Measurements from ENCODE around the gene SUV39H1.
A peak's percentile ranks its signal among the peaks of the same experiment; 100 is the strongest.

The SUV39H1 gene

GRCh38 chrX:48715072-48715471 lies 18.5 kb downstream of the SUV39H1 start:
- DNase-seq: no peak

DNA sequence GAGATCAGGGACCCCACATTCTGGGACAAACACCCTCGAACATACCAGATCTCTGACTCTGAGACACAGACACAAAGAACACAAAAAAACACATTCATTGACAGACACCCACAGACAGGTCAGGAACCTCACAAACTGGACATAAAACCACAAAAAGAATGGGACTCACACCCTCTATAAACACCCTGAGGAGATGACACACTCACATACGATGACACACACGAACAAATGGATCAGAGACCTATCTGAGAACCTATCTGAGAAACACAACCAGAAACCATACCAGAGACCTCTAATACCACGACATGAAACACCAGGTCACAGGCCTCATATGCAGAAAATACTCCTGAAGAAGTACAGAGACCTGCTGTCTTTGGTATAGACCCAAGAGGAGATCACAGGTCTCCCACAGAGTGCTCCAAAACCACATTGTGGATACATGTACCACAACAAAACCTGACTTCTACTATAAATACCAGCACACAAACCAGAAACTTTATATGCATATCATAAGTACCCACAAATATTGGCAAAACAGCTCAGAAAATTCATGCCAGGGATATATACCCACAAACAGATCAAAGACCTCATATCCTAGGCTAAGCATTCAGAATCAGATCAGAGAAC lies 19.5 kb downstream of the SUV39H1 start:
- DNase-seq: no peak

DNA sequence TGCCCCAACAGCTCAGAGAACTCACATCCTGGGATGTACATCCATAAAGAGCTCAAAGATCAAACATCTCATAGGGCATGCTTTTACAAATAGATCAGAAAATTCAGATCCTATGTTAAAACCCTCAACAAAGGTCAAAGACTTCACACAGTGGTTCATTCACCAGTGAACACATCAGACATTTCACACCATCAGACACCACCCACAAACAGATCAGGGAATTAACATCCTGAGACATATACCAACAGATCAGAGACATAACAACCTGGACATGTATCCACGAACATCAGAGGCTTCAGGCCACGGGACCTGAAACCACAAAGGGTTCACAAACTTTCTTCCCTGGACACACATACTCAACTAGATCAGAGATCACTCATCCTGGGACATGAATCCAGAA lies 23.4 kb downstream of the SUV39H1 start:
- no peak for DNase-seq

- DNase-seq: no peak
Measured at GRCh38 chrX:48720577-48721250, 24.2 kb downstream of the SUV39H1 start.

DNA sequence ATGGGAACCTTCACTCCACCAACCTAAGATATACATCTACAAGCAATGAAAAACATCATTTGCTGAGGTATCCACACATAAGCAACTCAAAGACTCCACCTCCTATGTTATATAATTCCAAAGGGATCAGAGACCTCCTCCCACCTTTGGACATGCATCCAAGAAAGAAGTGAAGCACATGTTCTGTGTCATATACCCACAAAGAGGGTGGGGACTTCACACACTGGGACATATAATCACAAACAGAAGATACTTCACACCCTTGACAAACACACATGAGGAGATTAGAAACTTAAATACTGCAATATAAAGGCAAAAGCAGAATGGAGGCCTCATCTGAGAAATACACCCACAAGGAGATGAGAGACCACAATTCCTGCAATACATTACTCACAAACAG lies 25.4 kb downstream of the SUV39H1 start:
- no peak for DNase-seq

DNA sequence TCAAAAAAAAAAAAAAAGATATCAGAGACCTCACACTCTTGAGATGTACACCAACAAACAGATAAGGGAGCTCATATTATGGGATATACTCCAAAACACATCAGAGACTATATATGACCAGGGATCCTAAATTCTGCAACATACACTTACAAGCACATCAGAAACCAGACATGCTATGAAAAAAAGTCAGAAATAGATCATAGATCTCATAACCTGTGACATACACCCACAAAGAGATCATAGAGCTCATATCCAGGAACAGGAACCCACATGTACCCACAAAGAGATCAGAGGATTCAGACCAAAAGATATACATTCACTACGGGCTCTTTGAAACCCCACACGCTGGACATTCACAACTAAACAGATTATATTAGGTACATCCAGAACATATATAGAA lies 30.1 kb downstream of the SUV39H1 start:
- DNase-seq: no peak

DNA sequence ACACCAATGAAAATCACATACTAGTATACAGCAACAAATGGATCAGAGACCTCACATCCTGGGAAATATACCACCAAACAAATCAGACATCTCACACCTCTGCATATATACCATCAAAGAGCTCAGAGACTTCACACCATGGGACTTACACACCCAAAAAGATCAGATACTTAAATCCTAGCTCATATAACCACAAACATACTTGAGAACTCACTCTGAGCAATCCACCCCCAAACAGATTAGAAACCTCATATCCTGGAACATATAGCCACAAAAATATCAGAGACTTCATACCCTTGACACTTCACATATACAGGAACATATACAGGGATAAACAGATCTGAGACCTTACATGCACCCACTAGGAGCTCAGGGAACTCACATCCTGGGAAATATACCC lies 32.1 kb downstream of the SUV39H1 start:
- no peak for DNase-seq

DNA sequence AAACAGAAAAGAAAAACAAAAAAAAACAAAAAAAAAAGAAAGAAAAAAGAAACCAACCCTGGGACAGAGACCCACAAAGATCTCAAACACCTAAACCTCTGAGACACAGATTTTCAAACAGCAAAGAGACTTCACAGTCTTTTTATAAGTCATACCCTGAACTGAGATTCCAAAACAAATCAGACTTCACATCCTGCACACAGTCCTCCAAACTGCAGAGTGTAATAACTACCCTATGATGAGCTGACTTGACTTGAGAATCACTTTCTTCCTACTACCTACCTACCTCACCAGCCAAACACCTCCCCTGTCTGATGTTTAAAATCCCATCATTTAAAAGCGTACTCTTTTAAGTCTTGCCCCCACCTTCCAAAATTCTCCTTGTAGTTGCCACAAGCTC lies 39.8 kb downstream of the SUV39H1 start:
- no peak for DNase-seq

GRCh38 chrX:48736878-48737212 lies 40.3 kb downstream of the SUV39H1 start:
- DNase-seq: no peak

DNA sequence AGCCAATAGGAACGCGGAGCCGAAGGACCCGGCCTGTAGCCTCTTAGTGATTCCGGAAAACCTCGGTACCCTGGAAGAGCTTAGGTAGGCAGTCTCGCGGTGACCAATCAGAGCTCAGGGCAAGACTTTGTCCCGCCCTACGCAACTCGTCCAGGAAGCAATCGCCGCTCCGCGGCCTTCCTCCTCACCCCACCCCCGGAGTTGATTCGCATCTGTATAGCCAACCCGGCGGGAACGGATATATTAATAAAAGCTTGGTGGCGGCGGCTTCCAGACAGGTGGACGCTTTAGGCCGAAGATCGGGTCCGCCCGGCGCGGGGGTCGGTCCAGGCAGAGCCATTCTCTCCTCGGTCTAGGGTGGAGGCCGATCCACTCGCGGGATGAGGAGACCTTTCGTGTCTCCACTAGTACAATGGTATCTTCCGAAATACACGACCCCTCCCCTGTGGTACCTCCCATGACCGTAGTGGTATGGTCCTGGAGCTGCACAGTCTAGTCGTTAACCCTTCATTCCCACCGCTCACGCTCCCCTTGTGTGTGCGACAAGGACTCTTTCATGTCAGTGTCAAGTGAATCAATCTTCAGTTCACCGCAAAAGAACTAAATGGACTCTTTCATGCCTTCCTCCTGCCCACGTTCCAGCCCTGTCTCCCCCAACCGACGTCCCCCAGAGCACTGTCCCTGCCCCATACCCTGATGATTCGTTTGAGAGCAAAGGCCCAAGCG lies 40.8 kb downstream of the SUV39H1 start:
- peak; percentile 73 to 83 for DNase-seq

GRCh38 chrX:48737940-48738339 lies 41.4 kb downstream of the SUV39H1 start:
- DNase-seq: no peak

DNA sequence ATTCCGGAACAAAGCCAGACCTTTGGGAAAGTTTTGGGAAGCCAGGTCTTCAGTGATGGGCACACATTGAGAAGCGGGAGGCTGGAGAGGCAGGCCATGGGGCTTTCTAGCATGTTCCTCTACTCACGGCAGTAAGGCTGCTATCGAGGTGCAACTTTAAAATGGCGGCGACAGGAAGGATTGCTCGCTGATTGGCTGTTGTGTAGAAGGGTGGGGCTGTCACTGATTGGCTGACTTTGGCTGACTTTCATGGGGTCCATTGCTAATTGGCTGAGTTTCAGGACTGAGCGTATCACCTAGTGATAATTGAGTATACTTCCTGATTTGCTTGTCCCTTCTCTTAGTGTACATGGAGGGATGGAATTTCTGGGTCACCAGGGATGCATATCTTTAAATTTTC lies 45.3 kb downstream of the SUV39H1 start:
- no peak for DNase-seq

- no peak for DNase-seq
Measured at GRCh38 chrX:48745222-48745621, 48.7 kb downstream of the SUV39H1 start.

DNA sequence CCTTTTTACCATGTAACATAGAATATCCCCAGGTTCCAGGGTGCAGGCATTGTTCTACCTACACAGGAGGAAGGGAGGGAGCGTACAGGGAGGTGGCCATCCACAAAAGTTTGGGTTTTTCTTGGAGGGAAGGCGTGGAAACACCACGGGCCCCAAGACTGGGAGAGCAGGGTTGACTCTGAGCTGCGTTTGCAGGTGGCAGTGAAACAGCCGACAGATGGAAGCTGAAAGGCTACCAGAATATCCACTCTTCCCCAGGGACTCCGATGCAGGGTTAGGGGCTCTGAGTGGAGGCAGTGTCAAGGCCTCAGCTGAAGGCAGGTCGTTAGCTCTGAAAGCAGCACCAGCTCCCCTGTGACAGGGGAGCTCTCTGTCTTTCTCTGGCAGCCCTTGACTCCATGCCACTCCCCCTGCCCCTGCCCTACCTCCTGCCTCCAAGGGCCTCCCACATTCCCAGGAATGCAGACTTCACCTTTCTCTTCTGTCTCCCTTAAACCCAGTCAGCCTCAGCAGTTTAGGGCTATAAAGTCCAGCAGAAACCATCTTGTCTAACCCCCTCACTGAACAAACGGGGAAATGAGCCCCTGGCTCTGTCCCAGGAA lies 51.0 kb downstream of the SUV39H1 start:
- no peak for DNase-seq

GRCh38 chrX:48749182-48749581 lies 52.6 kb downstream of the SUV39H1 start:
- DNase-seq: no peak

GRCh38 chrX:48751343-48751742 lies 54.8 kb downstream of the SUV39H1 start:
- no peak for DNase-seq

GRCh38 chrX:48752498-48752897 lies 56.0 kb downstream of the SUV39H1 start:
- no peak for DNase-seq

GRCh38 chrX:48753708-48754228 lies 57.2 kb downstream of the SUV39H1 start:
- DNase-seq: no peak

- no peak for DNase-seq
Measured at GRCh38 chrX:48754238-48754637, 57.7 kb downstream of the SUV39H1 start.

Data from NCI-H187 (cell line).